ENCODE results near the gene ZNF384.
A peak's percentile ranks its signal among the peaks of the same experiment; 100 is the strongest.
"Not testable (repeated sequence)": the region's sequence is repeated elsewhere in the genome, so short reads cannot be mapped to it uniquely, and the experiment has no call there.

The ZNF384 gene

DNA sequence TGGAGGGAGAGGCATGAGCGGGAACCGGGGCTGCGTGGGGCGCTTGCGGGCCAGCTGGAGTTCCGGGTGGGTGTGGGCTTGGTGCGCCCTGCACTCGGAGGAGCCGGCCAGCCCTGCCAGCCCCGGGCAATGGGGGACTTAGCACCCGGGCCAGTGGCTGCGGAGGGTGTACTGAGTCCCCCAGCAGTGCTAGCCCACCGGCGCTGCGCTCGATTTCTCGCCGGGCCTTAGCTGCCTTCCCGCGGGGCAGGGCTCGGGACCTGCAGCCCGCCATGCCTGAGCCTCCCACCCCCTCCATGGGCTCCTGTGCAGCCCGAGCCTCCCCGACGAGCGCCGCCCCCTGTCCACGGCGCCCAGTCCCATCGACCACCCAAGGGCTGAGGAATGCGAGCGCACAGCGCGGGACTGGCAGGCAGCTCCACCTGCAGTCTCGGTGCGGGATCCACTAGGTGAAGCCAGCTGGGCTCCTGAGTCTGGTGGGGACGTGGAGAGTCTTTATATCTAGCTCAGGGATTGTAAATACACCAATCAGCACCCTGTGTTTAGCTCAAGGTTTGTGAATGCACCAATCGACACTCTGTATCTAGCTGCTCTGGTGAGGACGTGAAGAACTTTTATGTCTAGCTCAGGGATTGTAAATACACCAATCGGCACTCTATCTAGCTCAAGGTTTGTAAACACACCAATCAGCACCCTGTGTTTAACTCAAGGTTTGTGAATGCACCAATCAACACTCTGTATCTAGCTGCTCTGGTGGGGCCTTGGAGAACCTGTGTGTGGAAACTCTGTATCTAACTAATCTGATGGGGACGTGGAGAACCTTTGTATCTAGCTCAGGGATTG, 27.1 kb upstream of the ZNF384 start:
- not testable (repeated sequence) for H3K4me1 ChIP-seq (ENCODE audit: control insufficient read depth, insufficient read depth, low read length); H3K9ac ChIP-seq (ENCODE audit: low read length); H3K4me3 ChIP-seq (ENCODE audit: low read length); H3K36me3 ChIP-seq (ENCODE audit: control insufficient read depth, insufficient read depth, low read length); H3K27me3 ChIP-seq (ENCODE audit: control insufficient read depth, insufficient read depth, low read length); H3K27ac ChIP-seq (ENCODE audit: low read depth, low read length)

DNA sequence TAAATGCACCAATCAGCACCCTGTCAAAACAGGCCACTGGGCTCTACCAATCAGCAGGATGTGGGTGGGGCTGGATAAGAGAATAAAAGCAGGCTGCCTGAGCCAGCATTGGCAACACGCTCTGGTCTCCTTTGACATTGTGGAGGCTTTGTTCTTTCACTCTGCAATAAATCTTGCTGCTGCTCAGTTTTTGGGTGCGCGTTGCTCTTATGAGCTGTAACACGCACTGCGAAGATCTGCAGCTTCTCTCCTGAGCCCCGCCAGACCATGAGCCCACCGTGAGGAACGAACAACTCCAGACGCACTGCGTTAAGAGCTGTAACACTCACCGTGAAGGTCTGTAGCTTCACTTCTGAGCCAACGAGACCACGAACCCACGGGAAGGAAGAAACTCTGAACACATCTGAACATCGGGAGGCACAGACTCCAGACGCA, 19.8 kb upstream of the ZNF384 start:
- Histone ChIP-seq H3K4me1 (ENCODE audit: control insufficient read depth, insufficient read depth, low read length) (no peaks in the 10 kb centered on the region), H3K27ac (ENCODE audit: low read depth, low read length) (no peak overlapping the region), H3K9ac (ENCODE audit: low read length) (no peak overlapping the region), H3K4me3 (ENCODE audit: low read length) (no peak overlapping the region), H3K36me3 (ENCODE audit: control insufficient read depth, insufficient read depth, low read length) (no peaks in the 10 kb centered on the region), H3K27me3 (ENCODE audit: control insufficient read depth, insufficient read depth, low read length) (no peaks in the 10 kb centered on the region)

DNA sequence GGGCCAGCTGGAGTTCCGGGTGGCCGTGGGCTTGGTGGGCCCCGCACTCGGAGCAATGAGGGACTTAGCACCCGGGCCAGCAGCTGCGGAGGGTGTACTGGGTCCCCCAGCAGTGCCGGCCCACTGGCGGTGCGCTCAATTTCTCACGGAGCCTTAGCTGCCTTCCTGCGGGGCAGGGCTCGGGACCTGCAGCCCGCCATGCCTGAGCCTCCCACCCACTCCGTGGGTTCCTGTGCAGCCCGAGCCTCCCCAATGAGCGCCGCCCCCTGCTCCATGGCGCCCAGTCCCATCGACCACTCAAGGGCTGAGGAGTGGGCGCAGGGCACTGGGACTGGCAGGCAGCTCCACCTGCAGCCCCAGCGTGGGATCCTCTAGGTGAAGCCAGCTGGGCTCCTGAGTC, 19.2 kb upstream of the ZNF384 start:
- H3K4me1 ChIP-seq (ENCODE audit: control insufficient read depth, insufficient read depth, low read length); H3K27me3 ChIP-seq (ENCODE audit: control insufficient read depth, insufficient read depth, low read length); H3K27ac ChIP-seq (ENCODE audit: low read depth, low read length); H3K4me3 ChIP-seq (ENCODE audit: low read length); H3K9ac ChIP-seq (ENCODE audit: low read length); H3K36me3 ChIP-seq (ENCODE audit: control insufficient read depth, insufficient read depth, low read length): not testable (repeated sequence)

DNA sequence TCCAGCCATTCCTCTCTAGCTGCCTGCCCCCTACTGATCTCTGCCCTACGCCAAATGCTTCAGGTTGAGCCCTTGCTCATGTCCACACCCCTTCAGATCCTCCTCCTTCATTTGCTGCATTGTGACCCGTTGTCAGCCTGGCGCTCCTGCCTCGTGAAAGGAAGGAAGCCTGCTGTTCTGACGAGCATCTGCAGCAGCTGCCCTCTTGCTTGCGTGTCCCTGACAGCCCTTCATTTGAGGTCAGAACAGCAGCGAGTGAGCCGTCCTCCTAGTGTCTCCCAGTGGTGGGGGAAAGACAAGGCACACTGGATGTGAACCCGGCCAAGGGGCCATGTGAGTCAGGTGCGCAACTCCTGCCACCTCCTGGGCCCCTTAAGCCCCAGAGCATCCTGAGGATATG, 14.5 kb upstream of the ZNF384 start:
- no peak overlapping the region for H3K27ac ChIP-seq (ENCODE audit: low read depth, low read length)
- no peaks in the 10 kb centered on the region for H3K4me1 ChIP-seq (ENCODE audit: control insufficient read depth, insufficient read depth, low read length)
- H3K36me3 ChIP-seq (ENCODE audit: control insufficient read depth, insufficient read depth, low read length), result no peaks in the 10 kb centered on the region
- H3K4me3 ChIP-seq (ENCODE audit: low read length), result no peak overlapping the region
- H3K9ac ChIP-seq (ENCODE audit: low read length), result no peak overlapping the region
- H3K27me3 ChIP-seq (ENCODE audit: control insufficient read depth, insufficient read depth, low read length), result peaks cover 21% of the 10 kb centered on the region

DNA sequence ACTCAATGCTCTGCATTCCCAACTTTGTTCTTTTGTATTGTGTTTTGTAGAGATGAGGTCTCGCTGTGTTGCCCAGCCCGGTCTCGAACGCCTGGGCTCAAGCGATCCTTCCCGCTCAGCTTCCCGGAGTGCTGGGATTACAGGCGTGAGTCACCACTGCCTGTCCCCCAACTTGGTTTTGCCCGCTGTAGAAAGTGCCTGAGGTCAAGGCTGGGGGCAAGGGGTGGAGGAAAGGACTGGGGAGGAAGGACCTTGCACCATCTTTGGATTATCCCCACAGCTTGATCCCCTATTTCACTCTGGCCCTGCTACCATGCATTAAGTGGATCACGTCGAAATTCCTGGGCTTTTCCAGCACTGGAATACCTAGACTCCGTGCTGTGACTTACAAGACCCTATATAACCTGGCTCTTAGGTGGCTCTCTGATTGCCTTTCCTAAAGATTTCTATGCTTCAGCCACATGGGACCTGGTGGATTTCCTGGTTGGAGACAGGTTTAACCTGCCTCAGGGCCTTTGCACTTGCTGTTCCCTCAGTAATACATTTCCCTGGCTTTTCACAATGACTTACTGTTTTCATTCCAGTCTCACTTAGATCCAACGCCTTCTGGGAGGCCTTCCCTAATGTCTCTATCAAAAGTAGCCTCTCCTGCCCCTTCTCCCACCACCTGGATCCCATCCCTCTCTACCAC, 12.0 kb upstream of the ZNF384 start:
- peaks cover 26% of the 10 kb centered on the region for H3K27me3 ChIP-seq (ENCODE audit: control insufficient read depth, insufficient read depth, low read length)
- no peak overlapping the region for H3K9ac ChIP-seq (ENCODE audit: low read length)
- no peaks in the 10 kb centered on the region for H3K36me3 ChIP-seq (ENCODE audit: control insufficient read depth, insufficient read depth, low read length)
- H3K4me1 ChIP-seq (ENCODE audit: control insufficient read depth, insufficient read depth, low read length), result no peaks in the 10 kb centered on the region
- H3K27ac ChIP-seq (ENCODE audit: low read depth, low read length), result no peak overlapping the region
- H3K4me3 ChIP-seq (ENCODE audit: low read length), result peak overlapping the region; percentile 52

DNA sequence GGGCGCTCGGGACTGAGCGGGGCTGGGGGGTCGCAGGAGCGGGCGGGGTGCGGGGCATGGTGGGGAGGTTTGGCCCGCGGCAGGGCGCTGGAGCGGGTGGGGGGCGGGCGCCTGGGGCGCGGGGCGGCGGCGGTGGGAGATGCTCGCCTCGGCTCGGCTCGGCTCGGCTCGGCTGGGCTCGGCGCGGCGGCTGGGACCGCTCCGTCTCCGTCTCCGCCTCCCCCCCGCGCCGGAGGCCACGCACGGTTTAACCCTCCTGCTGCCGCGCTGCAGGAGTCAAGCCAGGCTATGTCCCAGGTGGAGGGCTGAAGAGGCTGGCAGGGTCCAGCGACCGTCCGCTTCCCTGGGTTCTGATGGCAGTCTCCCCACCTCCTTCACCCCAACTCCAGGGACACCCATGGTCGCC, 11.5 kb upstream of the ZNF384 start, which contains the start of gene PIANP:
Gene PIANP (minus strand): TSS at position 170 of the 406 bp plus-strand sequence. CDS start 2,754 bp downstream, outside the sequence.
- H3K4me1 ChIP-seq (ENCODE audit: control insufficient read depth, insufficient read depth, low read length), result no peaks in the 10 kb centered on the region
- H3K27ac ChIP-seq (ENCODE audit: low read depth, low read length), result no peak within 1 kb of the TSS
- peaks cover 26% of the 10 kb centered on the region for H3K27me3 ChIP-seq (ENCODE audit: control insufficient read depth, insufficient read depth, low read length)
- H3K9ac ChIP-seq (ENCODE audit: low read length), result no peak within 1 kb of the TSS
- H3K36me3 ChIP-seq (ENCODE audit: control insufficient read depth, insufficient read depth, low read length), result no peaks in the 10 kb centered on the region
- peak within 1 kb of the TSS; percentile 59 for H3K4me3 ChIP-seq (ENCODE audit: low read length)

DNA sequence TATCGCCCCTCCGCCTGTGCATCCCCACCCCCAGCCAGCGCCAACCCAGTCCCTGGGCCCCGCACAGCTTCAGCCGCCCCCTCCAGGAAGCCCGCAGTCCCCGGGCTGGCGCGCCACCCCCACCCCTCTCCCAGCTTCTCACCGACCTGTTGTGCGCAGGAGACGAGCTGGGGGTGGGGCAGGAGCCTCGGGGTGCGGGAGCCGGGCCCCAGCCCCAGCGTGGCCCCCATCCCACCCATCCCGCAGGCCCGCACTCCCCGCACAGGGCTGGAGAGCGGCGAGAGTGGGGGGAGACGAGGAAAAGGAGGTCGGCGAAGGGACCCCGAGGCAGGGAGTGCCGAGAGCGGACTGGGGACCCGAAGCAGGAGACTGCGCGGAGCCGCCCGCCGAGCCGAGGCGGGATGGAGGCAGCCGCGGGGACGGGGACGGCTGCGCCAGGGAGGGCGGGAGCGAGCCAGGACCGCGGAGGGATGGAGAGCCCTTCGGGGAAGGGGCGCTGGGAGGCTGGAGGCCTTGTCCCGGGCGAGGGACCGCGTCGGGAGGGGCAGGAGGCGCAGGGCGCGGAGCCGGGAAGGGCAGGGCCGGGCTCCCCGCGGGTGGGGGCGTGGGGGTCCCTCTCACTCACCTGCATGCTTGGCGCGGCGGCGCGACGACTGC, 10.9 kb upstream of the ZNF384 start:
- no peak overlapping the region for H3K9ac ChIP-seq (ENCODE audit: low read length)
- peak overlapping the region; percentile 59 for H3K4me3 ChIP-seq (ENCODE audit: low read length)
- H3K27me3 ChIP-seq (ENCODE audit: control insufficient read depth, insufficient read depth, low read length), result peaks cover 26% of the 10 kb centered on the region
- H3K36me3 ChIP-seq (ENCODE audit: control insufficient read depth, insufficient read depth, low read length), result no peaks in the 10 kb centered on the region
- no peaks in the 10 kb centered on the region for H3K4me1 ChIP-seq (ENCODE audit: control insufficient read depth, insufficient read depth, low read length)
- H3K27ac ChIP-seq (ENCODE audit: low read depth, low read length), result no peak overlapping the region

DNA sequence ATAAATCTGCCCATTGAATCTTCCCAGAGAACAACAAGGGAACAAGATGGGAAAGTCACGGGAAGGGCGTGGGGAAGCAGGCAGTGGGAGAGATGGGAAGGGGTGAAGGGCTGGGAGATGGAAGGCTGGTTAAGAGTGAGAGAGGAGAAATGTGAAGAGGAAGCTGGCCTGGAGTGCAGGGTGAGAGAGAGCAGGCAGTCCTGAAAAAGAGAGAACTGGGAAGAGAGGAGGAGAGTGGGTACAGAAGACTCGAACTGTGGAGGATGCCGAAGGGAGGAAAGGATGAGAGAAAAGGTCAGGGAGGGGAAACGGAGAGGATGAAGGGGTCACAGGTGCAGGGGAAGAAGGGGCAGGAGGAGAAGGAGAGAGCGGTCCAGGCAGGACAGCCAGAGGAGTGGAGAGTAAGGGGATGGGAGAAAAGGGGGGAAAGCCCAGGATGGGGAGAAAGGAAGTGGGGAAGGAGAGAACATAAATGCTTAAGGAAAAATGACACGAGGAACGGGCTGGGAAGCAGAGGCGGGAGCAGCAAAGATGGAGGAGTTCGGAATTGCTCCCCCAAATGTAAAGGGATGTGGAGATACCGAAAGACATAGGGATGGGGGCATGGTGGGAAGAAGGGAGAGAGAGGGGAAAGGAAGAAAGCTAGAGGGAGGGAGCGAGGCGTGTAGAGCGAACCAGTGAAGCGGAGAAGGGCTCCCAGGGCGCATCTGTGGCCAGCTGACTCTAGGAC, 10.2 kb upstream of the ZNF384 start:
- Histone ChIP-seq H3K27me3 (ENCODE audit: control insufficient read depth, insufficient read depth, low read length) (peaks cover 26% of the 10 kb centered on the region), H3K4me3 (ENCODE audit: low read length) (peak overlapping the region; percentile 44), H3K4me1 (ENCODE audit: control insufficient read depth, insufficient read depth, low read length) (no peaks in the 10 kb centered on the region), H3K9ac (ENCODE audit: low read length) (no peak overlapping the region), H3K27ac (ENCODE audit: low read depth, low read length) (no peak overlapping the region), H3K36me3 (ENCODE audit: control insufficient read depth, insufficient read depth, low read length) (no peaks in the 10 kb centered on the region)

DNA sequence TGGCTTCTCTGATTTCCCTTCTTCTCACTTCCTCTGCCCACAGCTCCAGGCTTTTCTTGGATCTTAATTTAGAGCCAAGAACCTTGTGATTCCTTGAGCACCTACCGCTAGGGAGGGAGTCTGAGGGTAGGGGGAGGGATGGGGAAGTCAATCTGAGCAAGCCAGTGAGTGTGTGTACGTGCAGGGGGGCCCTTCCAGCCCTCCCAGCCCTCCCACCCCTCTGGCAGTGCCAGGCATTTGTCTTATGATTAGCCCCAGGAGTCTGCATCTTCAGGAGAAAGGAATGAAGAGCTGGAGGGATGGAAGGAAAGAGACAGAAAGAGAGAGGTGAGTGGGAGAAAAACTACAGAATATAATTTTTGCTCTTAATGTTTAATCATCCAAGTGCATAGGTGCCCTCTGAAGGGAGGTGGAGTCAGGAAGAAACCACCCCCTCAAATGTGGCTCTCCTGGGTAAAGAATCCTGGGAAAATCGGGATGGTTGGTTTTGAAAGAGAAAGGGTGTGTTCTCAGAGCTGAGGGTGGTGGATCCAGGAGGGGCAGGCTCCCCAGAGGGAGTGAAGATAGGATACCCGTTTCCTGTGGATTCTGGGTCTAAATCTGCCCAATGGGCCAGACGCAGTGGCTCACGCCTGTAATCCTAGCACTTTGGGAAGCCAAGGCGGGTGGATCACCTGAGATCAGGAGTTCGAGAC, 9.3 kb upstream of the ZNF384 start:
- H3K27me3 ChIP-seq (ENCODE audit: control insufficient read depth, insufficient read depth, low read length), result peaks cover 21% of the 10 kb centered on the region
- no peak overlapping the region for H3K4me3 ChIP-seq (ENCODE audit: low read length)
- H3K4me1 ChIP-seq (ENCODE audit: control insufficient read depth, insufficient read depth, low read length), result no peaks in the 10 kb centered on the region
- no peak overlapping the region for H3K27ac ChIP-seq (ENCODE audit: low read depth, low read length)
- no peak overlapping the region for H3K9ac ChIP-seq (ENCODE audit: low read length)
- no peaks in the 10 kb centered on the region for H3K36me3 ChIP-seq (ENCODE audit: control insufficient read depth, insufficient read depth, low read length)

DNA sequence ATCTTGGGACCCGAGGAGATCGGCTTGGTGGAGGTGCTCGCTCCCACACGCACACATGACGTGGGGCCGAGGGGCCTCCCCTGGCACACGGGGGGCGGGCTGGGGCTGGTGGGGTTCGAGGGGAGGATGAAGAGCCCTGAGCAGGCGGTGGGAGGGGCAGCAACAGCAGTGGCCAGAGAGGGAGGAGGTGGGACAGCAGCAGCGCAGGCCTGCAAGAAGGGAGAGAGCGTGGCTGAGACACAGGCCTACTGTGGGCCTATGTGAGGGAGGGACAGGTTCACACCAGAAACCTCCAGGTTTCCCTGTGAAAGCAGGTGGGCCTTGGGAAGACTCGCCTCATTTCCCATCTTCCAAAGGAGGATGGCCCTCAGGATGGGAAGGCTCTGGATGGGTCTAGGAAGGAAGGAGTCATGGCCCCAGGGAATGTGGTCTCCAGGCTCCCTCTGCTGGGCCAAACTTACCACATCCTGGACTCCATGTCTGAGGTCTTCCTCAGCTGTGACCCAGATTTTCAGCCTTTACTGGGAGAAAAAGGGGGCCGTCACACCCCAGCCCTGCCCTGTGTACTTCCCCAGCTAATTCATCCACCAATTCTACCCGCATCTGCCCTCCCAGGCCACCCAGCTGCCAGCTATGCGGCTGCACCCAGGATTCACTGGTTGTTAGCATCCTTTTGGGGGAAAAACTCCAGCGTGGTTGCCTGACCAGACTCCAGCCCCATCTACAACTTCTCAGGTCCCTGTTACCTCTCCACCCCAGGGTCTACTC, 8.6 kb upstream of the ZNF384 start:
- H3K36me3 ChIP-seq (ENCODE audit: control insufficient read depth, insufficient read depth, low read length), result no peaks in the 10 kb centered on the region
- no peak overlapping the region for H3K4me3 ChIP-seq (ENCODE audit: low read length)
- no peaks in the 10 kb centered on the region for H3K4me1 ChIP-seq (ENCODE audit: control insufficient read depth, insufficient read depth, low read length)
- H3K27ac ChIP-seq (ENCODE audit: low read depth, low read length), result no peak overlapping the region
- H3K27me3 ChIP-seq (ENCODE audit: control insufficient read depth, insufficient read depth, low read length), result peaks cover 18% of the 10 kb centered on the region
- no peak overlapping the region for H3K9ac ChIP-seq (ENCODE audit: low read length)

All from rectal smooth muscle tissue (tissue), 1 donor.